ENCODE measurements around the gene CEPT1. TPM values are rescaled to one million over a fixed set of nuclear protein-coding genes. Genes with fewer than 3 reads are reported as not detected.

Gene CEPT1
- total RNA-seq, 1 donor from 2014 or later, result 58.9 TPM

- Histone ChIP-seq H3K79me2 (ENCODE audit: low read depth) (no peaks in the 10 kb centered on the region), H3K4me3 (no peak overlapping the region), H3K27me3 (no peaks in the 10 kb centered on the region), H3K4me2 (peak overlapping the region; percentile 25), H3K27ac (no peak overlapping the region), H3F3A (ENCODE audit: low read depth) (peaks cover 27% of the 10 kb centered on the region), H3K9ac (no peak overlapping the region), H4K20me1 (ENCODE audit: low read depth) (no peaks in the 10 kb centered on the region), H2AFZ (replicated peaks) (no peak overlapping the region), H3K4me1 (peaks cover 39% of the 10 kb centered on the region), H3K36me3 (no peaks in the 10 kb centered on the region), H3K9me3 (ENCODE audit: low read depth) (no peaks in the 10 kb centered on the region)
- Mint-ChIP-seq H3K9me3 (peaks cover 5% of the 10 kb centered on the region), H3K4me1 (peaks cover 42% of the 10 kb centered on the region), H3K36me3 (no peaks in the 10 kb centered on the region), H3K27ac (peak overlapping the region; percentile 5), H3K27me3 (ENCODE audit: insufficient read depth, low read depth) (peaks cover 12% of the 10 kb centered on the region), H3K4me3 (peak overlapping the region; percentile 30)
- TF ChIP-seq EZH2phosphoT487 (IDR thresholded peaks at IDR 0.05) (no peak), CTCF (IDR thresholded peaks at IDR 0.05) (no peak), EZH2 (IDR thresholded peaks at IDR 0.05) (no peak)
- DNase-seq (ENCODE audit: low spot score), result no peak
These were observed 81.7 kb downstream of the CEPT1 start for GRCh38 chr1:111221633-111222291.

- no peak overlapping the region for H2AFZ ChIP-seq (replicated peaks)
These were observed 82.5 kb downstream of the CEPT1 start for GRCh38 chr1:111222308-111223125.

GRCh38 chr1:111223126-111223685 lies 83.2 kb downstream of the CEPT1 start:
- Histone ChIP-seq H2AFZ (replicated peaks) (no peak overlapping the region), H3K9ac (no peak overlapping the region), H3K9me3 (ENCODE audit: low read depth) (no peaks in the 10 kb centered on the region), H3K36me3 (no peaks in the 10 kb centered on the region), H3K79me2 (ENCODE audit: low read depth) (no peaks in the 10 kb centered on the region), H3K27me3 (no peaks in the 10 kb centered on the region), H3K4me3 (no peak overlapping the region), H3K4me2 (no peak overlapping the region), H4K20me1 (ENCODE audit: low read depth) (no peaks in the 10 kb centered on the region), H3F3A (ENCODE audit: low read depth) (peaks cover 27% of the 10 kb centered on the region), H3K27ac (no peak overlapping the region), H3K4me1 (peaks cover 37% of the 10 kb centered on the region)
- Mint-ChIP-seq H3K4me3 (no peak overlapping the region), H3K9me3 (peaks cover 2% of the 10 kb centered on the region), H3K27ac (peak overlapping the region; percentile 12), H3K4me1 (peaks cover 44% of the 10 kb centered on the region), H3K27me3 (ENCODE audit: insufficient read depth, low read depth) (peaks cover 10% of the 10 kb centered on the region), H3K36me3 (no peaks in the 10 kb centered on the region)
- DNase-seq (ENCODE audit: low spot score), result no peak
- no peak for TF ChIP-seq EZH2 (IDR thresholded peaks at IDR 0.05)
- TF ChIP-seq EZH2phosphoT487 (IDR thresholded peaks at IDR 0.05), result no peak
- no peak for TF ChIP-seq CTCF (IDR thresholded peaks at IDR 0.05)

More at GRCh38 chr1:111222308-111223125, 82.5 kb downstream of the CEPT1 start:
- Histone ChIP-seq H3K4me1 (peaks cover 39% of the 10 kb centered on the region), H3K9me3 (ENCODE audit: low read depth) (no peaks in the 10 kb centered on the region), H3K79me2 (ENCODE audit: low read depth) (no peaks in the 10 kb centered on the region), H3K4me2 (no peak overlapping the region), H3K27me3 (no peaks in the 10 kb centered on the region), H3K27ac (no peak overlapping the region), H3K4me3 (no peak overlapping the region), H3K9ac (no peak overlapping the region), H3K36me3 (no peaks in the 10 kb centered on the region), H4K20me1 (ENCODE audit: low read depth) (no peaks in the 10 kb centered on the region), H3F3A (ENCODE audit: low read depth) (peaks cover 27% of the 10 kb centered on the region)
- H3K4me3 Mint-ChIP-seq, result no peak overlapping the region
- peaks cover 10% of the 10 kb centered on the region for H3K27me3 Mint-ChIP-seq (ENCODE audit: insufficient read depth, low read depth)
- no peak overlapping the region for H3K27ac Mint-ChIP-seq
- peak; percentile 94 for TF ChIP-seq CTCF (IDR thresholded peaks at IDR 0.05)
- TF ChIP-seq EZH2 (IDR thresholded peaks at IDR 0.05), result no peak
- no peak for TF ChIP-seq EZH2phosphoT487 (IDR thresholded peaks at IDR 0.05)
- peaks cover 42% of the 10 kb centered on the region for H3K4me1 Mint-ChIP-seq
- peak; percentile 86 for DNase-seq (ENCODE audit: low spot score)
- H3K36me3 Mint-ChIP-seq, result no peaks in the 10 kb centered on the region
- H3K9me3 Mint-ChIP-seq, result peaks cover 5% of the 10 kb centered on the region
